GM12878 (cell line): ENCODE measurements around the gene SLCO2A1. TPM values are rescaled to one million over a fixed set of nuclear protein-coding genes. Genes with fewer than 3 reads are reported as not detected.

Source experiments
- ATAC-seq: fragments of 200-7000 bp; cut with Tn5 transposase; 3 replicates; pipeline ENCODE4 v1.9.1; 2020; ENCODE audit warnings: mild to moderate bottlenecking, moderate library complexity
- BruUV-seq: library from RNA; stranded (reverse); fragments of 400-500 nt; replicated peaks from 2 replicates; lab custom pipeline; 2021; lab: Mats Ljungman, UMichigan
- CTCF ChIA-PET: fragments of 300-600 bp; sonication (Branson Sonifier 250); formaldehyde crosslinking; extraction: SDS; loops from one replicate; lab custom pipeline; 2021; ENCODE audit warnings: inconsistent platforms; lab: Yijun Ruan, JAX
- POLR2A ChIA-PET: fragments of 350-600 bp; formaldehyde crosslinking; extraction: SDS; loops from one replicate; lab custom pipeline; 2021; ENCODE audit warnings: inconsistent platforms; lab: Charles Lee
- RAD21 ChIA-PET: fragments of 300-600 bp; sonication (Branson Sonifier 250); formaldehyde crosslinking; loops from one replicate; lab custom pipeline; 2023; ENCODE audit warnings: antibody characterized with exemption; ENCODE audit not compliant: unreplicated experiment; lab: Charles Lee
- SMC1A ChIA-PET: fragments of 300-600 bp; sonication (Branson Sonifier 250); formaldehyde crosslinking; loops from one replicate; lab custom pipeline; 2023; ENCODE audit not compliant: unreplicated experiment, uncharacterized antibody; lab: Charles Lee
- DNase-seq: peaks from one replicate; pipeline ENCODE4 v3.0.0-alpha.2; 2011; ENCODE audit warnings: low read depth, low spot score
- FAIRE-seq: peaks from 3 replicates; lab custom pipeline; 2011; peaks lifted over from hg19 to GRCh38; lab: Jason Lieb, UNC
- H2AFZ ChIP-seq: 2 replicates; pipeline ENCODE4 v1.6.0; 2011; ENCODE audit warnings: low read depth, low read length, control low read depth; ENCODE audit not compliant: control insufficient read depth
- H3K27ac ChIP-seq: 2 replicates; pipeline ENCODE4 v1.5.1; 2011; ENCODE audit warnings: control low read depth; ENCODE audit not compliant: control insufficient read depth, insufficient read depth
- H3K27me3 ChIP-seq, 2 experiments: replicated peaks in 1 of 2; 2 replicates each; pipeline versions ENCODE4 v1.6.0 to v1.6.1; 2011; ENCODE audit warnings: low read length in 1 of 2; ENCODE audit not compliant: control insufficient read depth in 2 of 2, insufficient read depth in 2 of 2
- H3K36me3 ChIP-seq, 2 experiments: 2 replicates each; pipeline ENCODE4 v1.5.1; 2011; ENCODE audit warnings: low read length in 1 of 2; ENCODE audit not compliant: control insufficient read depth in 2 of 2, insufficient read depth in 2 of 2
- H3K4me1 ChIP-seq: 2 replicates; pipeline ENCODE4 v1.6.1; 2011; ENCODE audit warnings: mild to moderate bottlenecking, low read length, moderate library complexity, mixed read lengths; ENCODE audit not compliant: control insufficient read depth, insufficient read depth
- H3K4me2 ChIP-seq: 2 replicates; pipeline ENCODE4 v1.6.0; 2011; ENCODE audit warnings: control low read depth; ENCODE audit not compliant: control insufficient read depth, insufficient read depth
- H3K4me3 ChIP-seq: fragments of 200-600 bp; sonication (generic); 2 replicates; pipeline ENCODE4 v1.5.1; 2016
- H3K79me2 ChIP-seq: 2 replicates; pipeline ENCODE4 v1.6.0; 2011; ENCODE audit warnings: low read length; ENCODE audit not compliant: control insufficient read depth, insufficient read depth
- H3K9ac ChIP-seq: 2 replicates; pipeline ENCODE4 v1.8.0; 2011; ENCODE audit warnings: low read length, control low read depth, mixed read lengths; ENCODE audit not compliant: control insufficient read depth, insufficient read depth
- H3K9me3 ChIP-seq: replicated peaks from 3 replicates; pipeline ENCODE4 v1.5.1; 2011; ENCODE audit warnings: mild to moderate bottlenecking, low read length; ENCODE audit not compliant: control insufficient read depth, insufficient read depth
- H4K20me1 ChIP-seq: 2 replicates; pipeline ENCODE4 v1.6.0; 2011; ENCODE audit not compliant: control insufficient read depth, insufficient read depth
- CREB1 ChIP-seq: IDR thresholded peaks from 2 replicates; pipeline ENCODE4 v1.6.1; 2012; ENCODE audit warnings: low read depth, mild to moderate bottlenecking, inconsistent platforms
- CTCF ChIP-seq, 3 experiments: IDR thresholded peaks in 2 of 3; conservative IDR thresholded peaks in 1 of 3; 2 replicates each; pipeline ENCODE4 v1.5.1; 2011; ENCODE audit warnings: low read depth in 3 of 3, low read length in 3 of 3, mild to moderate bottlenecking in 3 of 3, control low read depth in 2 of 3, moderate library complexity in 2 of 3, inconsistent platforms in 1 of 3, mixed read lengths in 1 of 3; ENCODE audit not compliant: control insufficient read depth in 2 of 3, insufficient read depth in 1 of 3; ENCODE audit errors: extremely low read depth in 1 of 3
- GABPA ChIP-seq: IDR thresholded peaks from 2 replicates; pipeline ENCODE4 v1.6.1; 2014; ENCODE audit warnings: antibody characterized with exemption, low read depth, mild to moderate bottlenecking, inconsistent platforms
- NR2C1 ChIP-seq: fragments of 450-650 bp; IDR thresholded peaks from 2 replicates; pipeline ENCODE4 v1.6.1; 2017; ENCODE audit warnings: antibody characterized with exemption, mild to moderate bottlenecking, moderate library complexity
- SKIL ChIP-seq: fragments of 450-650 bp; IDR thresholded peaks from 2 replicates; pipeline ENCODE4 v1.6.1; 2017; ENCODE audit warnings: mild to moderate bottlenecking, low read depth, inconsistent platforms; ENCODE audit not compliant: poor library complexity, severe bottlenecking
- TAF1 ChIP-seq: IDR thresholded peaks from 2 replicates; pipeline ENCODE4 v1.6.1; 2011; ENCODE audit warnings: mild to moderate bottlenecking, low read depth, low read length, borderline replicate concordance
- ZNF274 ChIP-seq: IDR thresholded peaks from one replicate; pipeline ENCODE4 v1.8.0; 2011; ENCODE audit not compliant: insufficient read length, insufficient read depth
- ZNF592 ChIP-seq: fragments of 450-650 bp; IDR thresholded peaks from 2 replicates; pipeline ENCODE4 v1.6.1; 2017; ENCODE audit warnings: mild to moderate bottlenecking, moderate library complexity
- WGBS: methylation state at CpG from one replicate; pipeline ENCODE4 v1.1.6; 2016; ENCODE audit warnings: low lambda C conversion rate; ENCODE audit not compliant: insufficient replicate concordance, insufficient coverage; ENCODE audit errors: missing lambda C conversion rate; 5-methylcytosine and 5-hydroxymethylcytosine counted together
- in situ Hi-C: fragments of 300-500 bp; cut with MboI; formaldehyde crosslinking; loops from 9 replicates; pipeline ENCODE4 v1.14.3; 2018; ENCODE audit warnings: mixed read lengths
- intact Hi-C: fragments of 100-400 bp; cut with micrococcal nuclease; formaldehyde crosslinking; loops from one replicate; pipeline ENCODE4 v1.14.2; 2022; ENCODE audit not compliant: unreplicated experiment
- polyA plus RNA-seq, 11 experiments: library from polyadenylated mRNA; depleted of rRNA in 4 of 11; unstranded in 6 of 11; stranded (reverse) in 5 of 11; fragments of >200 nt; fragmentation: Nextera tagmentation in 4 of 11; fragmentation: Illumina TruSeq in 1 of 11; extraction: Ambion mirVana in 4 of 11; extraction: Trizol in 1 of 11; gene quantifications; 1 replicate in 1 of 11; 2 replicates in 10 of 11; pipeline versions ENCODE4 v1.2.1 to v1.2.3, GENCODE V29; 2011 to 2016; ENCODE audit warnings: inconsistent platforms in 2 of 11, missing spikeins in 2 of 11, low read depth in 1 of 11
- total RNA-seq, 4 experiments: library from RNA; depleted of rRNA in 3 of 4; stranded (reverse); fragments of >200 nt in 3 of 4; fragmentation: Illumina TruSeq in 1 of 4; extraction: Trizol in 1 of 4; gene quantifications; 2 replicates each; pipeline versions ENCODE4 v1.2.1 to v1.2.3, GENCODE V29; 2013 to 2021

SLCO2A1 gene
- total and polyA plus RNA-seq, 10 of the 15 experiments (the other 5 are each of a cell fraction or from before 2014, with no cell fraction given), result 0.05 TPM; not detected in 9

- CTCF ChIA-PET, result no interaction called here
- H3K4me1 ChIP-seq, result peaks cover 21% of the 10 kb centered on the region
- DNase-seq, result no peak
- H3K9me3 ChIP-seq, result peaks cover 1% of the 10 kb centered on the region; the same call in 1 of the 3 replicates
- H3K27me3 ChIP-seq, result no peaks in the 10 kb centered on the region; a peak in 2 of 4 replicates
- in situ Hi-C loops, result no loop called here
- H3K79me2 ChIP-seq, result no peaks in the 10 kb centered on the region
- WGBS, result 32% methylated on average over 5 of the region's 5 CpGs
- H3K4me3 ChIP-seq, result no peak overlapping the region
- no peak overlapping the region for H3K27ac ChIP-seq
- peak overlapping the region; percentile 50 for H2AFZ ChIP-seq
- no TSS peak for BruUV-seq
- intact Hi-C loops, result no loop called here
- TF ChIP-seq GABPA (peak; percentile 34; the same call in 1 of the 2 replicates), TAF1 (no peak), CREB1 (0 out of 2 replicates have a peak, but pooled peaks have one; percentile 13)
- TF ChIP-seq, all 136 proteins: peak for 2
- SMC1A ChIA-PET, result interaction anchor here (0.5 to 1.2 kb wide), 3 partner anchors 10 to 1541 kb away, joined by 3 read pairs; no protein-coding TSS in a partner anchor
- Histone ChIP-seq H3K9ac (no peak overlapping the region), H3K36me3 (no peaks in the 10 kb centered on the region), H3K4me2 (peak overlapping the region; percentile 25; the same call in 1 of the 2 replicates), H4K20me1 (no peaks in the 10 kb centered on the region)
- POLR2A ChIA-PET, result no interaction called here
- FAIRE-seq (no peak), ATAC-seq (peak; percentile 21; the same call in 2 of the 3 replicates)
- RAD21 ChIA-PET, result no interaction called here
Observed at GRCh38 chr3:133880287-133880686, 149.4 kb downstream of the SLCO2A1 start.

GRCh38 chr3:133878518-133878917, 151.2 kb downstream of the SLCO2A1 start:
- ChIA-PET POLR2A (no interaction called here), RAD21 (no interaction called here), CTCF (no interaction called here), SMC1A (interaction anchor here (1.0 kb wide), 1 partner anchor 10 kb away, joined by 3 read pairs; no protein-coding TSS in a partner anchor)
- in situ Hi-C loops, result no loop called here
- Histone ChIP-seq H3K27me3 (no peaks in the 10 kb centered on the region; a peak in 2 of 4 replicates), H3K27ac (no peak overlapping the region), H3K9ac (no peak overlapping the region), H3K36me3 (no peaks in the 10 kb centered on the region), H4K20me1 (no peaks in the 10 kb centered on the region), H3K4me1 (peaks cover 21% of the 10 kb centered on the region), H3K4me3 (no peak overlapping the region), H3K4me2 (no peak overlapping the region), H2AFZ (no peak overlapping the region), H3K9me3 (peaks cover 1% of the 10 kb centered on the region; the same call in 1 of the 3 replicates), H3K79me2 (no peaks in the 10 kb centered on the region)
- DNase-seq (no peak), ATAC-seq (no peak), FAIRE-seq (no peak)
- BruUV-seq, result no TSS peak
- 76% methylated on average over 3 of the region's 3 CpGs for WGBS
- intact Hi-C loops, result no loop called here
- no peak for TF ChIP-seq CTCF (IDR thresholded peaks at IDR 0.05 in 2 of 3, conservative IDR thresholded peaks at IDR 0.05 in 1 of 3; ENCODE audit: control insufficient read depth in 2 of 3, extremely low read depth in 1 of 3, insufficient read depth in 1 of 3, low read depth in 3 of 3, low read length in 3 of 3)
- no peak for TF ChIP-seq ZNF592
- TF ChIP-seq SKIL, result no peak
- TF ChIP-seq NR2C1, result no peak
- no peak for TF ChIP-seq ZNF274
